HEK293 (cell line): ENCODE data around the gene CTDNEP1.

Experiments
- GFI1B ChIP-seq: fragments of 450-650 bp; formaldehyde crosslinking; IDR thresholded peaks from 2 replicates; pipeline ENCODE4 v1.5.1; 2016; ENCODE audit warnings: missing biosample characterization, missing genetic modification characterization
- GLI4 ChIP-seq: fragments of 450-650 bp; formaldehyde crosslinking; IDR thresholded peaks from 2 replicates; pipeline ENCODE4 v1.5.1; 2016; ENCODE audit warnings: missing biosample characterization, missing genetic modification characterization
- GLIS1 ChIP-seq: fragments of 450-650 bp; formaldehyde crosslinking; IDR thresholded peaks from 2 replicates; pipeline ENCODE4 v1.5.1; 2016; ENCODE audit warnings: missing biosample characterization, missing genetic modification characterization
- KLF10 ChIP-seq: fragments of 450-650 bp; IDR thresholded peaks from 2 replicates; pipeline ENCODE4 v1.5.1; 2018; ENCODE audit warnings: missing biosample characterization, mild to moderate bottlenecking, missing genetic modification characterization
- OVOL3 ChIP-seq: fragments of 450-650 bp; formaldehyde crosslinking; IDR thresholded peaks from 2 replicates; pipeline ENCODE4 v1.5.1; 2016; ENCODE audit warnings: missing biosample characterization, missing genetic modification characterization
- PATZ1 ChIP-seq: fragments of 450-650 bp; formaldehyde crosslinking; IDR thresholded peaks from 2 replicates; pipeline ENCODE4 v1.5.1; 2016; ENCODE audit warnings: missing biosample characterization, missing genetic modification characterization
- PRDM1 ChIP-seq: fragments of 450-650 bp; formaldehyde crosslinking; IDR thresholded peaks from 2 replicates; pipeline ENCODE4; 2016; ENCODE audit warnings: missing biosample characterization, missing genetic modification characterization
- REST ChIP-seq: fragments of 450-650 bp; formaldehyde crosslinking; IDR thresholded peaks from 2 replicates; pipeline ENCODE4 v1.5.1; 2016; ENCODE audit warnings: missing biosample characterization, missing genetic modification characterization
- SCRT2 ChIP-seq: fragments of 450-650 bp; formaldehyde crosslinking; IDR thresholded peaks from 2 replicates; pipeline ENCODE4 v1.5.1; 2016; ENCODE audit warnings: missing biosample characterization, missing genetic modification characterization
- ZBTB7A ChIP-seq: fragments of 450-650 bp; formaldehyde crosslinking; IDR thresholded peaks from 2 replicates; pipeline ENCODE4 v1.5.1; 2016; ENCODE audit warnings: low read depth, missing biosample characterization, missing genetic modification characterization
- ZNF114 ChIP-seq: fragments of 450-650 bp; formaldehyde crosslinking; IDR thresholded peaks from 2 replicates; pipeline ENCODE4 v1.5.0; 2017; ENCODE audit warnings: missing biosample characterization, missing genetic modification characterization
- ZNF132 ChIP-seq: fragments of 450-650 bp; formaldehyde crosslinking; IDR thresholded peaks from 2 replicates; pipeline ENCODE4 v1.5.1; 2017; ENCODE audit warnings: missing biosample characterization, missing genetic modification characterization, borderline replicate concordance
- ZNF174 ChIP-seq: fragments of 450-650 bp; formaldehyde crosslinking; IDR thresholded peaks from 2 replicates; pipeline ENCODE4 v1.5.0; 2017; ENCODE audit warnings: missing biosample characterization, mild to moderate bottlenecking, missing genetic modification characterization
- ZNF184 ChIP-seq: fragments of 450-650 bp; IDR thresholded peaks from 2 replicates; pipeline ENCODE4 v1.5.1; 2018; ENCODE audit warnings: missing biosample characterization, mild to moderate bottlenecking, missing genetic modification characterization
- ZNF211 ChIP-seq: fragments of 450-650 bp; formaldehyde crosslinking; IDR thresholded peaks from 2 replicates; pipeline ENCODE4 v1.5.1; 2016; ENCODE audit warnings: low read depth, missing biosample characterization, missing genetic modification characterization
- ZNF248 ChIP-seq: fragments of 450-650 bp; formaldehyde crosslinking; IDR thresholded peaks from 2 replicates; pipeline ENCODE4 v1.5.1; 2017; ENCODE audit warnings: missing biosample characterization, missing genetic modification characterization
- ZNF335 ChIP-seq: fragments of 450-650 bp; formaldehyde crosslinking; conservative IDR thresholded peaks from 2 replicates; pipeline ENCODE4 v1.5.1; 2016; ENCODE audit warnings: missing biosample characterization, missing genetic modification characterization
- ZNF514 ChIP-seq: fragments of 450-650 bp; formaldehyde crosslinking; IDR thresholded peaks from 2 replicates; pipeline ENCODE4 v1.5.1; 2016; ENCODE audit warnings: missing biosample characterization, missing genetic modification characterization
- ZNF555 ChIP-seq: fragments of 450-650 bp; formaldehyde crosslinking; conservative IDR thresholded peaks from 2 replicates; pipeline ENCODE4 v1.5.1; 2017; ENCODE audit warnings: missing biosample characterization, mild to moderate bottlenecking, missing genetic modification characterization, inconsistent platforms
- ZNF571 ChIP-seq: fragments of 450-650 bp; formaldehyde crosslinking; IDR thresholded peaks from 2 replicates; pipeline ENCODE4 v1.5.0; 2017; ENCODE audit warnings: missing biosample characterization, missing genetic modification characterization
- ZNF596 ChIP-seq: fragments of 450-650 bp; IDR thresholded peaks from 2 replicates; pipeline ENCODE4 v1.5.0; 2018; ENCODE audit warnings: missing biosample characterization, mild to moderate bottlenecking, missing genetic modification characterization, moderate library complexity
- ZNF624 ChIP-seq: fragments of 450-650 bp; formaldehyde crosslinking; IDR thresholded peaks from 2 replicates; pipeline ENCODE4 v1.5.1; 2017; ENCODE audit warnings: missing biosample characterization, missing genetic modification characterization
- ZNF629 ChIP-seq: fragments of 450-650 bp; formaldehyde crosslinking; IDR thresholded peaks from 2 replicates; pipeline ENCODE4 v1.5.1; 2017; ENCODE audit warnings: missing biosample characterization, missing genetic modification characterization
- ZNF670 ChIP-seq: fragments of 450-650 bp; formaldehyde crosslinking; IDR thresholded peaks from 2 replicates; pipeline ENCODE4 v1.5.1; 2016; ENCODE audit warnings: missing biosample characterization, missing genetic modification characterization, low read depth
- ZNF777 ChIP-seq: fragments of 450-650 bp; formaldehyde crosslinking; IDR thresholded peaks from 2 replicates; pipeline ENCODE4 v1.5.1; 2017; ENCODE audit warnings: missing biosample characterization, missing genetic modification characterization, borderline replicate concordance
- ZNF792 ChIP-seq: fragments of 450-650 bp; formaldehyde crosslinking; IDR thresholded peaks from 2 replicates; pipeline ENCODE4 v1.5.1; 2016; ENCODE audit warnings: missing biosample characterization, missing genetic modification characterization
- ZSCAN16 ChIP-seq: fragments of 450-650 bp; formaldehyde crosslinking; IDR thresholded peaks from 2 replicates; pipeline ENCODE4 v1.5.1; 2016; ENCODE audit warnings: missing biosample characterization, missing genetic modification characterization
- TF ChIP-seq, protein P1 (sequence below): fragments of 450-650 bp; formaldehyde crosslinking; IDR thresholded peaks from 2 replicates; pipeline ENCODE4 v1.5.1; 2017; ENCODE audit warnings: missing biosample characterization, missing genetic modification characterization
- TF ChIP-seq, protein P2 (sequence below): fragments of 450-650 bp; formaldehyde crosslinking; IDR thresholded peaks from 2 replicates; pipeline ENCODE4 v1.5.1; 2016; ENCODE audit warnings: missing biosample characterization, missing genetic modification characterization, borderline replicate concordance
- TF ChIP-seq, protein P3 (sequence below): fragments of 450-650 bp; formaldehyde crosslinking; IDR thresholded peaks from 2 replicates; pipeline ENCODE4 v1.5.1; 2017; ENCODE audit warnings: missing biosample characterization, missing genetic modification characterization

The CTDNEP1 gene

DNA sequence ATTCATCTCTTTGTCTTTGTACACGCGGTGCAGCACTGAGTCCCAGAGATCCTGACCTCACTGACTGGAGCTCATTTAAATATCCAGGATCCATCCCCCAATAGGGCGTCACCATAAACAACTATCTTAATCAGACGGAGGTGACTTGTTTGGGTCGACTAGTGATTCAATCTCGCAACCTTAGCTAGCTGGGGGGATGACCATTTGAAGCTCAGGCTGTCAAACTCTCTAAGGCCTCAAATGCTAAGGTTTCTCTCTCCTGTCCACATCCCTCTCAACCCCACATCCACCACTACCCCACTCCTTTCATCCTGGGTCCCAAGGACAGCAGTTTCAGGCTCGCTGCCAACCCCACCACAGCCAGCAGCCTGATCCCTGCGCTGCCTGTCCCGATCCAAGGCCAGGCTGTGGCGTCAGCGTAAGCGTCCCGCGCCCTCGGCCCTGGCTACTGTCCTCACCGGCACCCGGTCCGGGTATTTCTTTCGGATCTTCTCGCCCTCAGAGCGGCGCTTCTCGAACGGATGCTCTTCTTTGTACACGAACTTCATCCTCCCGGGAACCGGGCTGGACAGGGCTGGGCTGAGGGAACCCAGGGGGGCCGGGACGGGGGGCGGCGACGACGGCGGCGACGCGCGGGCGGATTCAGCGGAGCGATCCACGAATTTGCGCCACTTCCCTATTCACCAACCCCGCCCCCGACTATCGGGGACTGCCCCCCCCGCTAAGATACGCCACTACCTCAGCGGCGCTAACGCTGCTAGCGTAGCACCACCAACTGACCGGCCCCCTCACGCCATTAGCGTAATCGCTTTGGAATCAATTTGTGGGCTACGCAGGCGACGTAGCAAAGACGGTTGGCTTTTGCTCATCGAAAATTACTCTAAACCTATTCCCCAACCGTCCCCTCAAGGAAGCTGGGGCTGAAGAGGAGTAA, 9.5 kb downstream of the CTDNEP1 start, which contains the start of gene GABARAP (continued):
- no peak for TF ChIP-seq ZNF132 (tag by site-specific recombination)
- no peak for TF ChIP-seq ZNF174 (tag by site-specific recombination)
- no peak; the same call in 1 of the 2 replicates for TF ChIP-seq KLF10 (tag by site-specific recombination)
- no peak for TF ChIP-seq ZNF624 (tag by site-specific recombination)
- TF ChIP-seq ZNF792, result no peak
- no peak for TF ChIP-seq ZNF571 (tag by site-specific recombination)
- no peak for TF ChIP-seq ZNF514 (tag by site-specific recombination)
- TF ChIP-seq ZNF335 (tag by site-specific recombination), result peak; percentile 86
- no peak for TF ChIP-seq ZSCAN16 (tag by site-specific recombination)
- peak; percentile 81 for TF ChIP-seq ZNF629 (tag by site-specific recombination)
- peak; percentile 98 for TF ChIP-seq PATZ1 (tag by site-specific recombination)
- TF ChIP-seq OVOL3 (tag by site-specific recombination), result no peak
- TF ChIP-seq ZNF211, result no peak
- TF ChIP-seq, protein P1, sequence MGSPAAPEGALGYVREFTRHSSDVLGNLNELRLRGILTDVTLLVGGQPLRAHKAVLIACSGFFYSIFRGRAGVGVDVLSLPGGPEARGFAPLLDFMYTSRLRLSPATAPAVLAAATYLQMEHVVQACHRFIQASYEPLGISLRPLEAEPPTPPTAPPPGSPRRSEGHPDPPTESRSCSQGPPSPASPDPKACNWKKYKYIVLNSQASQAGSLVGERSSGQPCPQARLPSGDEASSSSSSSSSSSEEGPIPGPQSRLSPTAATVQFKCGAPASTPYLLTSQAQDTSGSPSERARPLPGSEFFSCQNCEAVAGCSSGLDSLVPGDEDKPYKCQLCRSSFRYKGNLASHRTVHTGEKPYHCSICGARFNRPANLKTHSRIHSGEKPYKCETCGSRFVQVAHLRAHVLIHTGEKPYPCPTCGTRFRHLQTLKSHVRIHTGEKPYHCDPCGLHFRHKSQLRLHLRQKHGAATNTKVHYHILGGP, result no peak
- TF ChIP-seq ZNF184 (tag by site-specific recombination), result 0 out of 2 replicates have a peak, but pooled peaks have one; percentile 54
- TF ChIP-seq, protein P2, sequence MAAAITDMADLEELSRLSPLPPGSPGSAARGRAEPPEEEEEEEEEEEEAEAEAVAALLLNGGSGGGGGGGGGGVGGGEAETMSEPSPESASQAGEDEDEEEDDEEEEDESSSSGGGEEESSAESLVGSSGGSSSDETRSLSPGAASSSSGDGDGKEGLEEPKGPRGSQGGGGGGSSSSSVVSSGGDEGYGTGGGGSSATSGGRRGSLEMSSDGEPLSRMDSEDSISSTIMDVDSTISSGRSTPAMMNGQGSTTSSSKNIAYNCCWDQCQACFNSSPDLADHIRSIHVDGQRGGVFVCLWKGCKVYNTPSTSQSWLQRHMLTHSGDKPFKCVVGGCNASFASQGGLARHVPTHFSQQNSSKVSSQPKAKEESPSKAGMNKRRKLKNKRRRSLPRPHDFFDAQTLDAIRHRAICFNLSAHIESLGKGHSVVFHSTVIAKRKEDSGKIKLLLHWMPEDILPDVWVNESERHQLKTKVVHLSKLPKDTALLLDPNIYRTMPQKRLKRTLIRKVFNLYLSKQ, result no peak
- no peak for TF ChIP-seq ZNF777 (tag by site-specific recombination)
- peak; percentile 82; the same call in 1 of the 2 replicates for TF ChIP-seq ZBTB7A (tag by site-specific recombination)
- TF ChIP-seq GFI1B (tag by site-specific recombination), result no peak
- no peak for TF ChIP-seq ZNF596 (tag by site-specific recombination)
- 0 out of 2 replicates have a peak, but pooled peaks have one; percentile 13 for TF ChIP-seq SCRT2 (tag by site-specific recombination)
- TF ChIP-seq REST (tag by site-specific recombination), result peak; percentile 81
- TF ChIP-seq ZNF114 (tag by site-specific recombination), result no peak
- TF ChIP-seq ZNF555 (tag by site-specific recombination), result no peak
- no peak for TF ChIP-seq GLI4 (tag by site-specific recombination)
- no peak for TF ChIP-seq ZNF248 (tag by site-specific recombination)
- TF ChIP-seq PRDM1, result no peak
- TF ChIP-seq GLIS1 (tag by site-specific recombination), result peak; percentile 89
- TF ChIP-seq, protein P3, sequence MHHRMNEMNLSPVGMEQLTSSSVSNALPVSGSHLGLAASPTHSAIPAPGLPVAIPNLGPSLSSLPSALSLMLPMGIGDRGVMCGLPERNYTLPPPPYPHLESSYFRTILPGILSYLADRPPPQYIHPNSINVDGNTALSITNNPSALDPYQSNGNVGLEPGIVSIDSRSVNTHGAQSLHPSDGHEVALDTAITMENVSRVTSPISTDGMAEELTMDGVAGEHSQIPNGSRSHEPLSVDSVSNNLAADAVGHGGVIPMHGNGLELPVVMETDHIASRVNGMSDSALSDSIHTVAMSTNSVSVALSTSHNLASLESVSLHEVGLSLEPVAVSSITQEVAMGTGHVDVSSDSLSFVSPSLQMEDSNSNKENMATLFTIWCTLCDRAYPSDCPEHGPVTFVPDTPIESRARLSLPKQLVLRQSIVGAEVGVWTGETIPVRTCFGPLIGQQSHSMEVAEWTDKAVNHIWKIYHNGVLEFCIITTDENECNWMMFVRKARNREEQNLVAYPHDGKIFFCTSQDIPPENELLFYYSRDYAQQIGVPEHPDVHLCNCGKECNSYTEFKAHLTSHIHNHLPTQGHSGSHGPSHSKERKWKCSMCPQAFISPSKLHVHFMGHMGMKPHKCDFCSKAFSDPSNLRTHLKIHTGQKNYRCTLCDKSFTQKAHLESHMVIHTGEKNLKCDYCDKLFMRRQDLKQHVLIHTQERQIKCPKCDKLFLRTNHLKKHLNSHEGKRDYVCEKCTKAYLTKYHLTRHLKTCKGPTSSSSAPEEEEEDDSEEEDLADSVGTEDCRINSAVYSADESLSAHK (tag by site-specific recombination), result no peak
- TF ChIP-seq ZNF670, result no peak
